Neural crest cell (in vitro differentiated cells): ENCODE data around the gene KRT78. TPM values are rescaled to one million over a fixed set of nuclear protein-coding genes. Genes with fewer than 3 reads are reported as not detected.

Source experiments
- DNase-seq: peaks from one replicate; pipeline ENCODE4 v3.0.0; 2021; ENCODE audit warnings: low read depth, mixed read lengths, low spot score
- H3K27ac Mint-ChIP-seq: one replicate; pipeline ENCODE4 v1.8.0; 2021; ENCODE audit warnings: mild to moderate bottlenecking, mixed read lengths; ENCODE audit not compliant: unreplicated experiment
- H3K27me3 Mint-ChIP-seq: 2 replicates; pipeline ENCODE4 v1.8.0; 2021; ENCODE audit warnings: low read depth, mild to moderate bottlenecking, mixed read lengths
- H3K36me3 Mint-ChIP-seq: 2 replicates; pipeline ENCODE4 v1.8.0; 2021; ENCODE audit warnings: low read depth, mild to moderate bottlenecking, mixed read lengths
- H3K4me1 Mint-ChIP-seq: 2 replicates; pipeline ENCODE4 v1.8.0; 2021; ENCODE audit warnings: mixed read lengths
- H3K4me3 Mint-ChIP-seq: one replicate; pipeline ENCODE4 v1.8.0; 2021; ENCODE audit warnings: mild to moderate bottlenecking, mixed read lengths
- H3K9me3 Mint-ChIP-seq: 2 replicates; pipeline ENCODE4 v1.8.0; 2021; ENCODE audit warnings: mixed read lengths
- CTCF ChIP-seq: fragments of 200-600 bp; sonication (generic); conservative IDR thresholded peaks from 2 replicates; pipeline ENCODE4 v1.5.0; 2021; ENCODE audit warnings: antibody characterized with exemption, mild to moderate bottlenecking
- total RNA-seq: library from RNA; stranded (reverse); gene quantifications from 2 replicates; pipeline ENCODE4 v1.2.1, GENCODE V29; 2021

The KRT78 gene
- total RNA-seq, 1 donor from 2014 or later, result not detected

DNA sequence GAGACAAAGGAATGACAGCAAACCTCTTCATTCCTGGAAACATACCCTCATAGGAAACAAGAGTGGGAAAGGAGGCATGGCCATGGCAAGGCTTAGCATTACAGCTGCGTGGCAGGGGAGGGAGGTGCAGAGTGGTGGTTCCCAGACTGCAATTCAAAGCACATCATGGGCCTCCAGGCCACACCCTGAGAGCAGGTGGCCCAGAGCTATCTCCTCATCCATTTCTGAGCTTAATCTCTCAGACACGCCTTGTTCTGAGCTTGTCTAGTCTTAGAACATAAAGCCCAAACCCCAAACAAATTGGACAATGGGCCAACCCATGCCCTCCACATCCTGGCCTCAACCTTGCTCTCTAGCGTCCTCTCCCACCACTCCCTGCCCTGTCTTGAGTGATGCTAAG, 47.0 kb downstream of the KRT78 start:
- Mint-ChIP-seq H3K27me3 (peaks cover 3% of the 10 kb centered on the region), H3K4me1 (no peaks in the 10 kb centered on the region), H3K36me3 (no peaks in the 10 kb centered on the region), H3K27ac (no peak overlapping the region), H3K4me3 (no peak overlapping the region), H3K9me3 (no peaks in the 10 kb centered on the region)
- no peak for DNase-seq
- TF ChIP-seq CTCF, result no peak

GRCh38 chr12:52800259-52800917, 48.4 kb downstream of the KRT78 start:
- H3K27me3 Mint-ChIP-seq, result peaks cover 3% of the 10 kb centered on the region
- no peak for DNase-seq
- no peaks in the 10 kb centered on the region for H3K36me3 Mint-ChIP-seq
- H3K27ac Mint-ChIP-seq, result no peak overlapping the region
- no peak overlapping the region for H3K4me3 Mint-ChIP-seq
- H3K9me3 Mint-ChIP-seq, result no peaks in the 10 kb centered on the region
- no peak for TF ChIP-seq CTCF
- H3K4me1 Mint-ChIP-seq, result no peaks in the 10 kb centered on the region

DNA sequence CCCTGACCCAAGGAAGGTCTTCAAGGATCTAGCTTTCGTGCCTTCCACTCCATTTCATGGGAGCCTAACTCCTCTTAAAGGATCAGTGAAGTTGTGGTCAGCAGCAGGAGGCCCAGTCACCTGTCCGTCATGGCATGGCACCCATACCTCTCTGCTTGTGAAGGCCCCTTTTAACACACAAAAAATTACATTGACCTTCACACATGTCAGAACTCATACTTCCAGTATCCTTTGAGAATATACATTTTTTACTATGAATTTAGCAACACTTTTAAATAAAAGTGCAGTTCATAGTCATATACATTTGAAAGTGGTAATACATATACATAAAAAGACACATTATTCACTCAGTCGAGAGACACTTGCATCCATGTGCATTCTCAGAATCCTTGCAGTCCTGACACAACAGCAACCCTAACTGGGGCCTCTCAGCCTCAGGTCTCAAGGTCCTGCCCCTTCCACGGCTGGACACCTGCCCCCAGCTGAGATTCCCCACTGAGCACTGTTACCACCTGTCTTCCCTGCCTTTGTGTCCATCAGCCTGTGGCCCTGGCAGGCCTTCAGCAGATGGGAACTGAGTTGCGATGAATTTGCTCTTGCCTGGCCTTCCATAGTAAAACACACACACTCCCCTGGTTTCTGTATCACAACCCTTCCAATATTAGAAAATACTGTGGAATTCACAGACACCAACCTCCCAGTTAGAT, 49.1 kb downstream of the KRT78 start:
- no peak for TF ChIP-seq CTCF
- H3K27ac Mint-ChIP-seq, result no peak overlapping the region

GRCh38 chr12:52798671-52799504, 49.9 kb downstream of the KRT78 start:
- peaks cover 2% of the 10 kb centered on the region for H3K27me3 Mint-ChIP-seq
- H3K27ac Mint-ChIP-seq, result no peak overlapping the region

More for the DNA sequence above, 49.1 kb downstream of the KRT78 start:
- Mint-ChIP-seq H3K4me1 (no peaks in the 10 kb centered on the region), H3K36me3 (no peaks in the 10 kb centered on the region), H3K27me3 (peaks cover 3% of the 10 kb centered on the region), H3K9me3 (no peaks in the 10 kb centered on the region), H3K4me3 (no peak overlapping the region)
- no peak for DNase-seq

More at GRCh38 chr12:52798671-52799504, 49.9 kb downstream of the KRT78 start:
- no peak for TF ChIP-seq CTCF
- Mint-ChIP-seq H3K4me1 (no peaks in the 10 kb centered on the region), H3K36me3 (no peaks in the 10 kb centered on the region), H3K9me3 (no peaks in the 10 kb centered on the region), H3K4me3 (no peak overlapping the region)
- DNase-seq, result no peak
